Gastrocnemius medialis (tissue), 4 donors: ENCODE results near the gene COLEC12. TPM values are rescaled to one million over a fixed set of nuclear protein-coding genes. Genes with fewer than 3 reads are reported as not detected.

Experiments
- ATAC-seq, 2 donors: fragments of 150-250 bp; one replicate each; pipeline ENCODE4 v1.9.1; 2016
- DNase-seq, 2 donors: peaks; one replicate each; pipeline ENCODE4 v3.0.0-alpha.2; 2019
- H3K27ac ChIP-seq, 4 donors: fragments of 200-600 bp; sonication (generic); 1 replicate in 1 of 4; 2 replicates in 3 of 4; pipeline ENCODE4 v1.5.1; 2016 to 2018; ENCODE audit warnings: mild to moderate bottlenecking in 2 of 4, moderate library complexity in 1 of 4
- H3K27me3 ChIP-seq, 3 donors: fragments of 200-600 bp; sonication (generic) in 2 of 3; 1 replicate in 1 of 3; 2 replicates in 2 of 3; pipeline versions ENCODE4 v1.5.1 to v1.6.0; 2016 to 2019; ENCODE audit warnings: mild to moderate bottlenecking in 1 of 3, moderate library complexity in 1 of 3
- H3K36me3 ChIP-seq, 2 donors: fragments of 200-600 bp; sonication (generic) in 1 of 2; one replicate each; pipeline ENCODE4 v1.5.1; 2017 to 2018
- H3K4me1 ChIP-seq, 2 donors: fragments of 200-600 bp; sonication (generic) in 1 of 2; one replicate each; pipeline ENCODE4 v1.5.1; 2016 to 2017; ENCODE audit warnings: mild to moderate bottlenecking in 2 of 2
- H3K4me3 ChIP-seq, 4 donors: fragments of 200-600 bp; sonication (generic) in 3 of 4; 1 replicate in 1 of 4; 2 replicates in 3 of 4; pipeline ENCODE4 v1.5.1; 2016 to 2019; ENCODE audit warnings: mild to moderate bottlenecking in 2 of 4
- H3K9me3 ChIP-seq, 3 donors: fragments of 200-600 bp; sonication (generic) in 2 of 3; 1 replicate in 1 of 3; 2 replicates in 2 of 3; pipeline ENCODE4 v1.5.1; 2016 to 2019
- CTCF ChIP-seq, 5 experiments: fragments of 450-650 bp in 3 of 5; fragments of 200-600 bp in 2 of 5; sonication (generic) in 2 of 5; IDR thresholded peaks in 4 of 5; conservative IDR thresholded peaks in 1 of 5; 1 replicate in 4 of 5; 2 replicates in 1 of 5; pipeline ENCODE4 v1.5.1; 2016 to 2019; ENCODE audit warnings: antibody characterized with exemption in 5 of 5, mild to moderate bottlenecking in 3 of 5, moderate library complexity in 3 of 5
- POLR2A ChIP-seq, 2 donors: fragments of 450-650 bp; IDR thresholded peaks; one replicate each; pipeline ENCODE4 v1.6.1; 2017; ENCODE audit warnings: antibody characterized with exemption in 2 of 2, mild to moderate bottlenecking in 2 of 2, moderate library complexity in 2 of 2
- in situ Hi-C, 4 donors: fragments of 200-750 bp; cut with MboI; loops; one replicate each; pipeline versions ENCODE4 v1.15.0 to v1.8.0; 2017; ENCODE audit warnings: low sequenced_read_pairs in 4 of 4
- intact Hi-C: fragments of 100-400 bp; cut with DNase I; formaldehyde crosslinking; loops from one replicate; pipeline ENCODE4 v1.15.1; 2023; ENCODE audit warnings: low total_unique reads
- total RNA-seq, 4 donors: library from RNA; depleted of rRNA; stranded (reverse); fragments of >200 nt; gene quantifications; one replicate each; pipeline versions ENCODE4 v1.1.0 to v1.2.3, GENCODE V29; 2016

COLEC12 gene
- total RNA-seq, 4 donors from 2014 or later = 0.97 to 6.1 (median 5.1) TPM

- Histone ChIP-seq H3K27me3 (no peaks in the 10 kb centered on the region), H3K4me1 (peaks cover 0 to 12% of the 10 kb centered on the region in 2 donors), H3K36me3 (no peaks in the 10 kb centered on the region), H3K27ac (no peak overlapping the region), H3K4me3 (no peak overlapping the region), H3K9me3 (no peaks in the 10 kb centered on the region)
- TF ChIP-seq CTCF (IDR thresholded peaks at IDR 0.05 in 4 of 5, conservative IDR thresholded peaks at IDR 0.05 in 1 of 5) (no peak), POLR2A (IDR thresholded peaks at IDR 0.05) (no peak)
- DNase-seq (no peak), ATAC-seq (no peak)
- intact Hi-C loops = no loop called here
- in situ Hi-C loops = no loop called here
Measured at GRCh38 chr18:328928-329327, 171.6 kb downstream of the COLEC12 start.

GRCh38 chr18:326846-327245, 173.7 kb downstream of the COLEC12 start:
- TF ChIP-seq POLR2A (IDR thresholded peaks at IDR 0.05) (no peak), CTCF (IDR thresholded peaks at IDR 0.05 in 4 of 5, conservative IDR thresholded peaks at IDR 0.05 in 1 of 5) (no peak)
- DNase-seq (no peak), ATAC-seq (no peak)

GRCh38 chr18:323253-323622, 177.3 kb downstream of the COLEC12 start:
- intact Hi-C loops (no loop called here), in situ Hi-C loops (no loop called here)
- TF ChIP-seq POLR2A (IDR thresholded peaks at IDR 0.05) (no peak), CTCF (IDR thresholded peaks at IDR 0.05 in 4 of 5, conservative IDR thresholded peaks at IDR 0.05 in 1 of 5) (no peak)
- Histone ChIP-seq H3K4me1 (peaks cover 0 to 11% of the 10 kb centered on the region in 2 donors), H3K27ac (peak overlapping the region in 3 of 4 donors; percentile 36 to 50 (median 47)), H3K9me3 (no peaks in the 10 kb centered on the region), H3K27me3 (no peaks in the 10 kb centered on the region), H3K4me3 (no peak overlapping the region), H3K36me3 (no peaks in the 10 kb centered on the region)
- DNase-seq (peak in 1 of 2 donors; percentile 21), ATAC-seq (peak; percentile 71 to 87)

More at GRCh38 chr18:326846-327245, 173.7 kb downstream of the COLEC12 start:
- H3K27ac ChIP-seq = no peak overlapping the region
- in situ Hi-C loops = no loop called here
- no peak overlapping the region for H3K4me3 ChIP-seq
- H3K27me3 ChIP-seq = no peaks in the 10 kb centered on the region
- peaks cover 0 to 15% of the 10 kb centered on the region in 2 donors for H3K4me1 ChIP-seq
- no peaks in the 10 kb centered on the region for H3K9me3 ChIP-seq
- intact Hi-C loops = no loop called here
- no peaks in the 10 kb centered on the region for H3K36me3 ChIP-seq

GRCh38 chr18:321865-322467, 178.5 kb downstream of the COLEC12 start:
- intact Hi-C loops (no loop called here), in situ Hi-C loops (no loop called here)
- no peaks in the 10 kb centered on the region for H3K36me3 ChIP-seq
- peaks cover 0 to 11% of the 10 kb centered on the region in 2 donors for H3K4me1 ChIP-seq
- ATAC-seq = no peak
- TF ChIP-seq CTCF (IDR thresholded peaks at IDR 0.05 in 4 of 5, conservative IDR thresholded peaks at IDR 0.05 in 1 of 5) (no peak), POLR2A (IDR thresholded peaks at IDR 0.05) (no peak)
- H3K4me3 ChIP-seq = no peak overlapping the region
- H3K27ac ChIP-seq = peak overlapping the region in 2 of 4 donors; percentile 16 to 41
- no peaks in the 10 kb centered on the region for H3K27me3 ChIP-seq
- no peak for DNase-seq
- no peaks in the 10 kb centered on the region for H3K9me3 ChIP-seq

- Histone ChIP-seq H3K27me3 (no peaks in the 10 kb centered on the region), H3K36me3 (no peaks in the 10 kb centered on the region), H3K4me3 (no peak overlapping the region), H3K27ac (no peak overlapping the region), H3K4me1 (peaks cover 0 to 11% of the 10 kb centered on the region in 2 donors), H3K9me3 (no peaks in the 10 kb centered on the region)
- intact Hi-C loops (no loop called here), in situ Hi-C loops (no loop called here)
- DNase-seq = no peak
- TF ChIP-seq CTCF (IDR thresholded peaks at IDR 0.05 in 4 of 5, conservative IDR thresholded peaks at IDR 0.05 in 1 of 5) (no peak), POLR2A (IDR thresholded peaks at IDR 0.05) (no peak)
- no peak for ATAC-seq
Measured at GRCh38 chr18:320155-320554, 180.3 kb downstream of the COLEC12 start.
